A673 (cell line): ENCODE results near the gene SNCAIP. TPM values are rescaled to one million over a fixed set of nuclear protein-coding genes. Genes with fewer than 3 reads are reported as not detected.

Experiments used
- BruUV-seq: library from RNA; stranded (reverse); fragments of 400-500 nt; replicated peaks from 2 replicates; lab custom pipeline; 2021; lab: Mats Ljungman, UMichigan
- CTCF ChIA-PET: fragments of 300-600 bp; sonication (Branson Sonifier 250); formaldehyde crosslinking; loops from one replicate; lab custom pipeline; 2022; ENCODE audit warnings: antibody characterized with exemption; lab: Charles Lee
- POLR2A ChIA-PET: fragments of 300-600 bp; sonication (Branson Sonifier 250); formaldehyde crosslinking; loops from one replicate; lab custom pipeline; 2022; ENCODE audit warnings: antibody characterized with exemption; ENCODE audit not compliant: low non-redundant PET; lab: Charles Lee
- DNase-seq: peaks from one replicate; pipeline ENCODE4 v3.0.0-alpha.2; 2015; ENCODE audit warnings: low spot score
- H3K27ac ChIP-seq: fragments of 200-600 bp; sonication (generic); 2 replicates; pipeline ENCODE4 v1.5.1; 2016; ENCODE audit warnings: mixed run types, low read depth, mild to moderate bottlenecking, mixed read lengths, antibody characterized with exemption, low read length; ENCODE audit not compliant: poor library complexity, severe bottlenecking
- H3K27me3 ChIP-seq: fragments of 200-600 bp; sonication (generic); replicated peaks from 2 replicates; pipeline ENCODE4 v1.6.1; 2017; ENCODE audit warnings: mixed run types, low read depth, mild to moderate bottlenecking, mixed read lengths, antibody characterized with exemption, low read length; ENCODE audit not compliant: insufficient read depth, poor library complexity
- H3K36me3 ChIP-seq: fragments of 200-600 bp; sonication (generic); 2 replicates; pipeline ENCODE4 v1.6.1; 2016; ENCODE audit warnings: mixed run types, mild to moderate bottlenecking, mixed read lengths, antibody characterized with exemption, low read length; ENCODE audit not compliant: insufficient read depth, poor library complexity, severe bottlenecking
- H3K4me1 ChIP-seq: fragments of 200-600 bp; sonication (generic); 2 replicates; pipeline ENCODE4 v1.6.1; 2017; ENCODE audit warnings: mixed run types, mild to moderate bottlenecking, mixed read lengths, antibody characterized with exemption, low read length; ENCODE audit not compliant: insufficient read depth, poor library complexity, severe bottlenecking
- H3K4me3 ChIP-seq: fragments of 200-600 bp; sonication (generic); 2 replicates; pipeline ENCODE4 v1.5.1; 2016; ENCODE audit warnings: low read depth, mixed run types, mild to moderate bottlenecking, mixed read lengths, low read length; ENCODE audit not compliant: poor library complexity, severe bottlenecking
- H3K9me3 ChIP-seq: fragments of 200-600 bp; sonication (generic); 2 replicates; pipeline ENCODE4 v1.6.1; 2016; ENCODE audit warnings: mixed run types, low read depth, mild to moderate bottlenecking, mixed read lengths, antibody characterized with exemption, low read length; ENCODE audit not compliant: poor library complexity, severe bottlenecking
- CTCF ChIP-seq: fragments of 300-800, 200-600 bp; sonication (generic); conservative IDR thresholded peaks from 2 replicates; pipeline ENCODE4 v1.5.1; 2017; ENCODE audit warnings: low read depth, mild to moderate bottlenecking, antibody characterized with exemption, low read length, moderate library complexity, mixed read lengths
- EZH2 ChIP-seq: fragments of 200-600 bp; sonication (generic); IDR thresholded peaks from 2 replicates; pipeline ENCODE4 v1.6.1; 2017; ENCODE audit warnings: borderline replicate concordance, low read depth, mild to moderate bottlenecking, mixed read lengths, antibody characterized with exemption, low read length; ENCODE audit not compliant: poor library complexity, severe bottlenecking
- intact Hi-C: fragments of 100-400 bp; cut with micrococcal nuclease; formaldehyde crosslinking; loops from one replicate; pipeline ENCODE4 v1.10.0; 2022; ENCODE audit not compliant: unreplicated experiment
- total RNA-seq: library from RNA; stranded (reverse); gene quantifications from 2 replicates; pipeline ENCODE4 v1.2.3, GENCODE V29; 2021

Gene SNCAIP
- total RNA-seq, 1 experiment from 2014 or later, result not detected

- H3K4me1 ChIP-seq, result no peaks in the 10 kb centered on the region
- POLR2A ChIA-PET, result no interaction called here
Measured at GRCh38 chr5:122490718-122491117, 178.7 kb downstream of the SNCAIP start.

GRCh38 chr5:122492675-122493074 is 180.6 kb downstream of the SNCAIP start:
- CTCF ChIA-PET, result interaction anchor here (0.6 kb wide), 1 partner anchor 811 kb away, joined by 5 read pairs; no protein-coding TSS in a partner anchor
- intact Hi-C loops, result loop anchor here (5.0 kb wide), 1 partner anchor 295 kb away; no protein-coding TSS in a partner anchor

More at GRCh38 chr5:122490718-122491117, 178.7 kb downstream of the SNCAIP start:
- no peaks in the 10 kb centered on the region for H3K36me3 ChIP-seq
- no peak for DNase-seq
- H3K27me3 ChIP-seq, result no peaks in the 10 kb centered on the region
- no peaks in the 10 kb centered on the region for H3K9me3 ChIP-seq
- intact Hi-C loops, result loop anchor here (5.0 kb wide), 1 partner anchor 293 kb away; no protein-coding TSS in a partner anchor
- TF ChIP-seq EZH2 (no peak), CTCF (no peak)
- H3K4me3 ChIP-seq, result no peak overlapping the region
- CTCF ChIA-PET, result no interaction called here
- no TSS peak for BruUV-seq
- no peak overlapping the region for H3K27ac ChIP-seq

More at GRCh38 chr5:122492675-122493074, 180.6 kb downstream of the SNCAIP start:
- Histone ChIP-seq H3K36me3 (no peaks in the 10 kb centered on the region), H3K4me3 (no peak overlapping the region), H3K4me1 (no peaks in the 10 kb centered on the region), H3K27ac (no peak overlapping the region), H3K27me3 (no peaks in the 10 kb centered on the region), H3K9me3 (no peaks in the 10 kb centered on the region)
- TF ChIP-seq CTCF (peak; percentile 42), EZH2 (no peak)
- BruUV-seq, result no TSS peak
- POLR2A ChIA-PET, result no interaction called here
- peak; percentile 30 for DNase-seq
